Erythroblast (primary cell): ENCODE data around the gene KIF13A.

ENCODE experiments used
- GATA1 ChIP-seq: IDR thresholded peaks from 2 replicates; pipeline ENCODE4 v1.6.1; 2011; ENCODE audit warnings: low read depth, mild to moderate bottlenecking, control low read depth, low read length, moderate library complexity
- POLR2A ChIP-seq: IDR thresholded peaks from 2 replicates; pipeline ENCODE4 v1.6.1; 2011; ENCODE audit warnings: mild to moderate bottlenecking, low read length

GRCh38 chr6:17933716-17934115, 53.7 kb downstream of the KIF13A start:
- TF ChIP-seq POLR2A: no peak
- no peak for TF ChIP-seq GATA1
